H9 (cell line): ENCODE data around the gene EEF1AKMT3. TPM values are rescaled to one million over a fixed set of nuclear protein-coding genes. Genes with fewer than 3 reads are reported as not detected.
A peak's percentile ranks its signal among the peaks of the same experiment; 100 is the strongest.

ENCODE experiments used
- DNase-seq: peaks from one replicate; pipeline ENCODE4 v3.0.0-alpha.2; 2017
- H2AFZ ChIP-seq: one replicate; pipeline ENCODE4 v1.6.1; 2013; ENCODE audit warnings: mild to moderate bottlenecking, low read length, control low read depth, moderate library complexity
- H2AK5ac ChIP-seq: 2 replicates; pipeline ENCODE4 v1.6.1; 2013; ENCODE audit warnings: low read length, control low read depth, mixed read lengths; ENCODE audit not compliant: insufficient read length
- H2BK120ac ChIP-seq: one replicate; pipeline ENCODE4 v1.6.1; 2013; ENCODE audit warnings: low read depth, mild to moderate bottlenecking, low read length, control low read depth, inconsistent platforms; ENCODE audit not compliant: poor library complexity, severe bottlenecking
- H2BK12ac ChIP-seq: 2 replicates; pipeline ENCODE4 v1.6.1; 2013; ENCODE audit warnings: low read length, control low read depth, mixed read lengths, low read depth; ENCODE audit not compliant: insufficient read length
- H2BK15ac ChIP-seq: 2 replicates; pipeline ENCODE4 v1.6.1; 2013; ENCODE audit warnings: low read depth, low read length, control low read depth
- H2BK20ac ChIP-seq: one replicate; pipeline ENCODE4 v1.6.1; 2013; ENCODE audit warnings: low read depth, mild to moderate bottlenecking, low read length, control low read depth, inconsistent platforms; ENCODE audit not compliant: poor library complexity, severe bottlenecking
- H2BK5ac ChIP-seq: 2 replicates; pipeline ENCODE4 v1.6.1; 2013; ENCODE audit warnings: low read length, control low read depth, mixed read lengths; ENCODE audit not compliant: insufficient read length
- H3K14ac ChIP-seq: 2 replicates; pipeline ENCODE4 v1.6.1; 2013; ENCODE audit warnings: low read length, control low read depth; ENCODE audit not compliant: insufficient read depth
- H3K18ac ChIP-seq: 2 replicates; pipeline ENCODE4 v1.6.1; 2013; ENCODE audit warnings: low read depth, mild to moderate bottlenecking, mixed read lengths, low read length, control low read depth; ENCODE audit not compliant: insufficient read length
- H3K23ac ChIP-seq: 2 replicates; pipeline ENCODE4 v1.6.1; 2013; ENCODE audit warnings: low read length, control low read depth, mixed read lengths, low read depth; ENCODE audit not compliant: insufficient read length
- H3K23me2 ChIP-seq: 2 replicates; pipeline ENCODE4 v1.6.1; 2013; ENCODE audit warnings: low read depth, mild to moderate bottlenecking, mixed read lengths, low read length, control low read depth; ENCODE audit not compliant: insufficient read length, poor library complexity, severe bottlenecking
- H3K27ac ChIP-seq: 2 replicates; pipeline ENCODE4 v1.5.1; 2013; ENCODE audit warnings: low read length, control low read depth, mixed read lengths, low read depth; ENCODE audit not compliant: insufficient read length
- H3K27me3 ChIP-seq: 2 replicates; pipeline ENCODE4 v1.6.1; 2013; ENCODE audit warnings: low read length, control low read depth, inconsistent platforms; ENCODE audit not compliant: insufficient read depth
- H3K4ac ChIP-seq: 2 replicates; pipeline ENCODE4 v1.6.1; 2013; ENCODE audit warnings: low read depth, mild to moderate bottlenecking, control low read depth, inconsistent platforms, low read length, moderate library complexity
- H3K4me1 ChIP-seq: 2 replicates; pipeline ENCODE4 v1.6.1; 2013; ENCODE audit warnings: low read length, control low read depth, inconsistent platforms; ENCODE audit not compliant: insufficient read depth
- H3K4me2 ChIP-seq: 2 replicates; pipeline ENCODE4 v1.6.1; 2013; ENCODE audit warnings: low read length, control low read depth, mixed read lengths; ENCODE audit not compliant: insufficient read length, insufficient read depth
- H3K56ac ChIP-seq: 2 replicates; pipeline ENCODE4 v1.6.1; 2013; ENCODE audit warnings: low read depth, mild to moderate bottlenecking, mixed read lengths, low read length, control low read depth; ENCODE audit not compliant: insufficient read length
- H3K79me1 ChIP-seq: 2 replicates; pipeline ENCODE4 v1.6.1; 2013; ENCODE audit warnings: low read depth, mild to moderate bottlenecking, moderate library complexity, low read length, control low read depth, inconsistent platforms; ENCODE audit not compliant: insufficient read depth, poor library complexity, severe bottlenecking
- H3K79me2 ChIP-seq: 2 replicates; pipeline ENCODE4 v1.6.1; 2013; ENCODE audit warnings: low read length, control low read depth, inconsistent platforms; ENCODE audit not compliant: insufficient read depth
- H3K9ac ChIP-seq: 2 replicates; pipeline ENCODE4 v1.6.1; 2013; ENCODE audit warnings: low read length, control low read depth, mixed read lengths; ENCODE audit not compliant: insufficient read length; ENCODE audit errors: extremely low read depth
- H3K9me3 ChIP-seq: one replicate; pipeline ENCODE4 v1.6.1; 2013; ENCODE audit warnings: low read depth, low read length, inconsistent platforms; ENCODE audit not compliant: control insufficient read depth
- H3T11ph ChIP-seq: one replicate; pipeline ENCODE4 v1.6.1; 2013; ENCODE audit warnings: mild to moderate bottlenecking, low read length, control low read depth, inconsistent platforms
- H4K20me1 ChIP-seq: one replicate; pipeline ENCODE4 v1.6.1; 2013; ENCODE audit not compliant: control insufficient read depth, insufficient read length, insufficient read depth
- H4K5ac ChIP-seq: 2 replicates; pipeline ENCODE4 v1.6.1; 2013; ENCODE audit warnings: low read depth, mild to moderate bottlenecking, mixed read lengths, low read length, control low read depth; ENCODE audit not compliant: insufficient read length
- H4K8ac ChIP-seq: replicated peaks from 2 replicates; pipeline ENCODE4 v1.6.1; 2013; ENCODE audit warnings: low read length, control low read depth, mixed read lengths, low read depth; ENCODE audit not compliant: insufficient read length
- H4K91ac ChIP-seq: 2 replicates; pipeline ENCODE4 v1.6.1; 2013; ENCODE audit warnings: low read depth, mild to moderate bottlenecking, moderate library complexity, mixed read lengths, low read length, control low read depth; ENCODE audit not compliant: insufficient read length
- H3K27ac Mint-ChIP-seq, 3 experiments: 2 replicates in 2 of 3; 3 replicates in 1 of 3; pipeline ENCODE4 v1.8.0; 2020 to 2021; ENCODE audit warnings: mixed read lengths in 3 of 3, mild to moderate bottlenecking in 1 of 3, moderate library complexity in 1 of 3
- H3K27me3 Mint-ChIP-seq: 2 replicates; pipeline ENCODE4 v1.8.0; 2021; ENCODE audit warnings: low read depth, mild to moderate bottlenecking, moderate library complexity, mixed read lengths
- H3K36me3 Mint-ChIP-seq, 3 experiments: 2 replicates in 2 of 3; 3 replicates in 1 of 3; pipeline ENCODE4 v1.8.0; 2020 to 2021; ENCODE audit warnings: low read depth in 3 of 3, mixed read lengths in 3 of 3; ENCODE audit not compliant: insufficient read depth in 1 of 3
- H3K4me1 Mint-ChIP-seq, 2 experiments: 2 replicates each; pipeline ENCODE4 v1.8.0; 2020; ENCODE audit warnings: mixed read lengths in 2 of 2
- H3K4me3 Mint-ChIP-seq, 2 experiments: 2 replicates in 1 of 2; 3 replicates in 1 of 2; pipeline ENCODE4 v1.8.0; 2020 to 2021; ENCODE audit warnings: mild to moderate bottlenecking in 2 of 2, mixed read lengths in 2 of 2, moderate library complexity in 1 of 2
- H3K9me3 Mint-ChIP-seq, 2 experiments: 2 replicates in 1 of 2; 3 replicates in 1 of 2; pipeline ENCODE4 v1.8.0; 2020; ENCODE audit warnings: mild to moderate bottlenecking in 2 of 2, mixed read lengths in 2 of 2, moderate library complexity in 1 of 2
- WGBS: extraction: QIAGEN DNeasy Blood & Tissue Kit; methylation state at CpG from one replicate; pipeline ENCODE4 v1.1.7; 2013; ENCODE audit warnings: missing lambda C conversion rate, low lambda C conversion rate, mixed read lengths; ENCODE audit not compliant: insufficient read length; ENCODE audit errors: extremely low coverage; 5-methylcytosine and 5-hydroxymethylcytosine counted together
- total RNA-seq: library from RNA; stranded (reverse); gene quantifications from 2 replicates; pipeline ENCODE4 v1.2.1, GENCODE V29; 2021
- TF ChIP-seq, protein P1 (sequence below): fragments of 200-600 bp; sonication (generic); conservative IDR thresholded peaks from 3 replicates; pipeline ENCODE4 v1.8.0; 2021; ENCODE audit warnings: antibody characterized with exemption, mild to moderate bottlenecking

The EEF1AKMT3 gene
- total RNA-seq, 1 experiment from 2014 or later, result 2.9 TPM

DNA sequence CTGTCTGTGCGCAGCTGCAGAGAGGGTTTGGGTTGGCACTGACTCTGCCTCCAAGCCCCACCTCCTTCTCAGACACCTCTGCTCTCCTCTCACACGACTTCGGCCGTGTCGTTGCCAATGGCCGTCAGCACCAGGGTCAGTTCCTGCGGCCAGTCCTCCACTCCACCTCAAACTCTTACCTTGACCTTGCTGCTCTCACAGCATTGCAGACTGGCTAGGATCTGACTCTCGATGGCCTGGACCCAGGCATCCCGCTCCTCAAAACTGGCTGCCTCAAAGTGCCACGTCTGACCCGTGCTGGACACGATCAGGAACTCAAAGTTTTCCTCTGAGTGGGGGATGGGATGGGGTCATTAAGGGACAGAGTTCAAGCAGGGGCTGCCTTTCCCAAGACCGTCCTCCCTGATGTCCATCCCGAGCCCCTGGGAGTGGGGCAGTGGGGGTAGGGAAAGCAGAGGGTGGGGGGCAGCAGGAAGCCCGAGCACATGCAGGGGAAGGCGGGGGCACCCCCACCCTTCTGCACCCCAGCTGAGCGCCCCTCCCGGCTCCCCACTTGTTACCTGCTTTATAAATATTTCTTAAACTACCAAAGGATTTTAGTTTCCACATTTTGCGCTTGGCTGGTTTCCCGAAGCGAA, 44.5 kb upstream of the EEF1AKMT3 start:
- H3K27ac Mint-ChIP-seq, result no peak overlapping the region
- TF ChIP-seq, protein P1, sequence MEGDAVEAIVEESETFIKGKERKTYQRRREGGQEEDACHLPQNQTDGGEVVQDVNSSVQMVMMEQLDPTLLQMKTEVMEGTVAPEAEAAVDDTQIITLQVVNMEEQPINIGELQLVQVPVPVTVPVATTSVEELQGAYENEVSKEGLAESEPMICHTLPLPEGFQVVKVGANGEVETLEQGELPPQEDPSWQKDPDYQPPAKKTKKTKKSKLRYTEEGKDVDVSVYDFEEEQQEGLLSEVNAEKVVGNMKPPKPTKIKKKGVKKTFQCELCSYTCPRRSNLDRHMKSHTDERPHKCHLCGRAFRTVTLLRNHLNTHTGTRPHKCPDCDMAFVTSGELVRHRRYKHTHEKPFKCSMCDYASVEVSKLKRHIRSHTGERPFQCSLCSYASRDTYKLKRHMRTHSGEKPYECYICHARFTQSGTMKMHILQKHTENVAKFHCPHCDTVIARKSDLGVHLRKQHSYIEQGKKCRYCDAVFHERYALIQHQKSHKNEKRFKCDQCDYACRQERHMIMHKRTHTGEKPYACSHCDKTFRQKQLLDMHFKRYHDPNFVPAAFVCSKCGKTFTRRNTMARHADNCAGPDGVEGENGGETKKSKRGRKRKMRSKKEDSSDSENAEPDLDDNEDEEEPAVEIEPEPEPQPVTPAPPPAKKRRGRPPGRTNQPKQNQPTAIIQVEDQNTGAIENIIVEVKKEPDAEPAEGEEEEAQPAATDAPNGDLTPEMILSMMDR, result no peak
- Histone ChIP-seq H3K4me2 (peak overlapping the region; percentile 96), H3K23ac (no peak overlapping the region), H2AK5ac (no peak overlapping the region), H3K4ac (no peak overlapping the region), H3K9me3 (no peaks in the 10 kb centered on the region), H3T11ph (no peak overlapping the region), H4K5ac (no peak overlapping the region), H4K8ac (no peak overlapping the region), H3K18ac (no peak overlapping the region), H2BK120ac (no peak overlapping the region), H2BK20ac (no peak overlapping the region), H2AFZ (no peak overlapping the region), H2BK15ac (no peak overlapping the region), H3K14ac (no peak overlapping the region), H3K79me1 (no peaks in the 10 kb centered on the region), H3K4me1 (no peaks in the 10 kb centered on the region; the same call in 1 of the 2 replicates), H4K20me1 (no peaks in the 10 kb centered on the region), H3K79me2 (no peaks in the 10 kb centered on the region), H4K91ac (no peak overlapping the region), H3K27ac (no peak overlapping the region), H2BK5ac (no peak overlapping the region), H2BK12ac (no peak overlapping the region), H3K23me2 (peaks cover 14% of the 10 kb centered on the region), H3K9ac (no peak overlapping the region), H3K56ac (no peak overlapping the region), H3K27me3 (peaks cover 20% of the 10 kb centered on the region; the same call in 1 of the 2 replicates)
- H3K4me3 Mint-ChIP-seq, result peak overlapping the region; percentile 73 to 78
- H3K27me3 Mint-ChIP-seq, result peaks cover 95% of the 10 kb centered on the region
- no CpG with 5 or more reads among the region's 21 CpGs for WGBS
- H3K36me3 Mint-ChIP-seq, result peaks cover 0 to 2% (median 0%) of the 10 kb centered on the region in 3 experiments; a peak in 1 of 7 replicates
- peak; percentile 89 for DNase-seq
- H3K4me1 Mint-ChIP-seq, result peaks cover 12 to 17% of the 10 kb centered on the region in 2 experiments
- no peaks in the 10 kb centered on the region; a peak in 1 of 5 replicates for H3K9me3 Mint-ChIP-seq
